ENCODE data around the gene FHOD3. TPM values are rescaled to one million over a fixed set of nuclear protein-coding genes. Genes with fewer than 3 reads are reported as not detected.

The FHOD3 gene
- total and polyA plus RNA-seq, 11 donors: 109 to 532 (median 262) TPM

DNA sequence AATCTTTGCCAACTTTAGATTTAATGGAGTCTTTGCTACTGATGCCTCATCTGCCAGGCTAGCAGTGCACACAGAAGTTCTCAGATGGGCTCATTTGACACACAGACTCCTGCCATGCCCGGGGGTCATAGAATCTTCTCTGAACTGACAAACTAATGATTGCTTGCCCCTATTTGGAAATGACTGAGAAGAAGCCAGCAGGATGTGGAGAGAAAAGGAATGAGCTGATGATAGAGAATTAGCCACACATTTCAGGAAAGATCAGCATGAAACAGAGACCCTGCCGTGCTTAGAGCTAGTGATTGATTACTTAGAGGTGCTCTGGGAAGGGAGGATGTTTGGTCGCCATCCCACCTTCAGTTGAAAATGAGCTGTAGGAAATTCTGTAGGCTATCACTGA lies 352.8 kb downstream of the FHOD3 start:
- DNase-seq (no peak), ATAC-seq (no peak)
- Histone ChIP-seq H3K36me3 (peaks cover 0 to 13% (median 0%) of the 10 kb centered on the region in 9 donors), H3K27me3 (no peaks in the 10 kb centered on the region), H3K9me3 (no peaks in the 10 kb centered on the region), H3K4me3 (no peak overlapping the region), H3K4me1 (peaks cover 0 to 10% (median 0%) of the 10 kb centered on the region in 12 donors), H3K27ac (no peak overlapping the region)
- intact Hi-C loops (cut with DNase I): loop anchor here in 1 of 10 donors (5.0 kb wide), 1 partner anchor 48 kb away; no protein-coding TSS in a partner anchor
- 70 to 76% (median 74%) methylated on average over 3 of the region's 3 CpGs for WGBS, 4 donors
- TF ChIP-seq, protein P1, sequence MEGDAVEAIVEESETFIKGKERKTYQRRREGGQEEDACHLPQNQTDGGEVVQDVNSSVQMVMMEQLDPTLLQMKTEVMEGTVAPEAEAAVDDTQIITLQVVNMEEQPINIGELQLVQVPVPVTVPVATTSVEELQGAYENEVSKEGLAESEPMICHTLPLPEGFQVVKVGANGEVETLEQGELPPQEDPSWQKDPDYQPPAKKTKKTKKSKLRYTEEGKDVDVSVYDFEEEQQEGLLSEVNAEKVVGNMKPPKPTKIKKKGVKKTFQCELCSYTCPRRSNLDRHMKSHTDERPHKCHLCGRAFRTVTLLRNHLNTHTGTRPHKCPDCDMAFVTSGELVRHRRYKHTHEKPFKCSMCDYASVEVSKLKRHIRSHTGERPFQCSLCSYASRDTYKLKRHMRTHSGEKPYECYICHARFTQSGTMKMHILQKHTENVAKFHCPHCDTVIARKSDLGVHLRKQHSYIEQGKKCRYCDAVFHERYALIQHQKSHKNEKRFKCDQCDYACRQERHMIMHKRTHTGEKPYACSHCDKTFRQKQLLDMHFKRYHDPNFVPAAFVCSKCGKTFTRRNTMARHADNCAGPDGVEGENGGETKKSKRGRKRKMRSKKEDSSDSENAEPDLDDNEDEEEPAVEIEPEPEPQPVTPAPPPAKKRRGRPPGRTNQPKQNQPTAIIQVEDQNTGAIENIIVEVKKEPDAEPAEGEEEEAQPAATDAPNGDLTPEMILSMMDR (IDR thresholded peaks at IDR 0.05): no peak
- TF ChIP-seq POLR2A (IDR thresholded peaks at IDR 0.05): no peak

DNA sequence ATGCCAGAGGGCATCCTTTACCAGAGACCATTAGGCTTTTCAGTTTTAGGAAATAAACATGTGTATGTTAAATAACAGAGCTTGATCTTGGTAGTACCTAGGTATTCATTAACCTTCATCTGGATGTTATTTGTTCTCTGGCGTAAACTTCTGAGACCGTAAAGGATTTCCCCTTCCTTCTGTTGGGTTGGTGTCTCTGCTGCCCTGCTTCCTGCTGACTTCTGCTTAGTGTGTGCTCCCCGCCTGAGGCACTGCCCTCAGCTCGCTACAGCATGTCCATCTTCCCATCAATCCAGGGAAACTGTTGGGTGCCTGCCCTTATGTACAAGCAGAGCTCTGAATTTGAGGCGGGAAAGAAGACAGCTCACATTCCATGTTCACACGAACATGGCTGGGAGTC lies 353.4 kb downstream of the FHOD3 start:
- Histone ChIP-seq H3K36me3 (peaks cover 0 to 13% (median 0%) of the 10 kb centered on the region in 9 donors), H3K4me3 (no peak overlapping the region), H3K9me3 (no peaks in the 10 kb centered on the region), H3K27me3 (no peaks in the 10 kb centered on the region), H3K27ac (no peak overlapping the region), H3K4me1 (peaks cover 0 to 15% (median 0%) of the 10 kb centered on the region in 12 donors)
- intact Hi-C loops (cut with DNase I): loop anchor here in 1 of 10 donors (5.0 kb wide), 1 partner anchor 49 kb away; no protein-coding TSS in a partner anchor
- ATAC-seq (no peak), DNase-seq (no peak)
- TF ChIP-seq, protein P1 (IDR thresholded peaks at IDR 0.05): no peak
- TF ChIP-seq POLR2A (IDR thresholded peaks at IDR 0.05): no peak
- 65 to 74% (median 71%) methylated on average over 6 of the region's 6 CpGs for WGBS, 4 donors

DNA sequence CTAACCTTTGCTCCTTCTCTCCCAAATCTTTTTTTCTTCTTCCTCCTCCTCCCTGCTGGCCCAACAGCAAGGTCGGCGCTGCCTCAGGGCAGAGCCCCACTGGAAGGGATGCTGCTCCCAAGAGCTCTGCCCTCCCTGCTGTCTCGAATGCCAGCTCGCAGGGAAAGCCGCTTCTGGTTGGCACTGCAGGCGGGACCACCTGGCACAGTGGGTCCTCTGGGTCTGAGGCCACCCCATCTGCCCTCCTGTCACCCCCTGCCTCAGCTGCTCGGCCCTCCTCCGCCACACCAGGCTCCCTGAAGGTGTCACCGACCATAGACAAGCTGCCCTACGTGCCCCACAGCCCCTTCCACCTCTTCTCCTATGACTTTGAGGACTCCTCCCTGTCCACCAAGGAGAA lies 355.0 kb downstream of the FHOD3 start:
- no peaks in the 10 kb centered on the region for H3K9me3 ChIP-seq
- 77 to 94% (median 83%) methylated on average over 9 to 10 of the region's 10 CpGs for WGBS, 4 donors

DNA sequence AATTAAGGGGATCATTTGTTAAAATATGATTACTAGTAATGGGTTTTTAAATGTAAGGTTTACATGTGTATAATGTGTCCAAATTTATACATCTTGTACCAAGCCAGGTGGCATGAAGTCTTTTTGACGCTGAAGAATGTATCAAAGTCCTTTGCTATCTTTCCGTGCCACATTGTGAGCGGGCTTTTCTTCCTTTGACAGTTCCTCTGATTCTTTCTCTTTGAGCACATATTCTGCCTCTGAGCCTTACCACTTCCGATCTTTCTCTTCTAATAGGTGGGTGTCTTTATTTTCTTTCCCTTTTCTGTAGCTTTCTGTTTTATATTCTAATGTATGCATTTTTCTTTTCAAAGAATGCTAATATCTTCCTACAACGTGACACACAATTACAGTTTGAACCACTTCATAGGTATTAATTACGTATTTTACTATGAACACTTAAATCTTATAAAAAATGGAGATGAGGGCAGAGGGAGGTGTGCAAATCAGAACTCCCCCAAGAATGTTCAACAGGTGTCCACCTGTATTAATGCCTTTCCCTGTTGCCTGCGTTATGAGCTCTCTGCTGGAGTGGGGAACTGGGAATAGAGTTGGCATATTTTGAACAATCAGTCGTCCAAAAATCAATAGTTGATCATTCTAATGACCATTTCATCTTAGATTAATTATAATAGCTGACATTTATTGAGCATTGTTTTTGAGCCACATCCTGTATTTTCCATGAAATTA lies 355.8 kb downstream of the FHOD3 start:
- Histone ChIP-seq H3K9me3 (no peaks in the 10 kb centered on the region), H3K36me3 (peaks cover 0 to 17% (median 0%) of the 10 kb centered on the region in 9 donors), H3K27me3 (no peaks in the 10 kb centered on the region), H3K27ac (no peak overlapping the region), H3K4me3 (no peak overlapping the region), H3K4me1 (peaks cover 0 to 19% (median 2%) of the 10 kb centered on the region in 12 donors)
- ATAC-seq (no peak), DNase-seq (no peak)
- intact Hi-C loops (cut with DNase I): loop anchor here in 1 of 10 donors (5.0 kb wide), 1 partner anchor 51 kb away; no protein-coding TSS in a partner anchor
- TF ChIP-seq, protein P1 (IDR thresholded peaks at IDR 0.05): no peak
- no peak for TF ChIP-seq POLR2A (IDR thresholded peaks at IDR 0.05)
- 75 to 84% (median 80%) methylated on average over 8 of the region's 8 CpGs for WGBS, 4 donors

More for the DNA sequence above, 355.0 kb downstream of the FHOD3 start:
- Histone ChIP-seq H3K4me1 (peaks cover 0 to 19% (median 2%) of the 10 kb centered on the region in 12 donors), H3K4me3 (no peak overlapping the region), H3K27me3 (no peaks in the 10 kb centered on the region), H3K27ac (no peak overlapping the region), H3K36me3 (peaks cover 0 to 13% (median 0%) of the 10 kb centered on the region in 9 donors)
- TF ChIP-seq, protein P1 (IDR thresholded peaks at IDR 0.05): no peak
- no peak for TF ChIP-seq POLR2A (IDR thresholded peaks at IDR 0.05)
- no peak for DNase-seq
- intact Hi-C loops (cut with DNase I): loop anchor here in 1 of 10 donors (5.0 kb wide), 1 partner anchor 50 kb away; no protein-coding TSS in a partner anchor
- ATAC-seq: peak in 1 of 4 donors; percentile 16
